A673 (cell line): Measurements from ENCODE around the gene HAP1. TPM values are rescaled to one million over a fixed set of nuclear protein-coding genes. Genes with fewer than 3 reads are reported as not detected.

Source experiments
- BruUV-seq: library from RNA; stranded (reverse); fragments of 400-500 nt; replicated peaks from 2 replicates; lab custom pipeline; 2021; lab: Mats Ljungman, UMichigan
- CTCF ChIA-PET: fragments of 300-600 bp; sonication (Branson Sonifier 250); formaldehyde crosslinking; loops from one replicate; lab custom pipeline; 2022; ENCODE audit warnings: antibody characterized with exemption; lab: Charles Lee
- POLR2A ChIA-PET: fragments of 300-600 bp; sonication (Branson Sonifier 250); formaldehyde crosslinking; loops from one replicate; lab custom pipeline; 2022; ENCODE audit warnings: antibody characterized with exemption; ENCODE audit not compliant: low non-redundant PET; lab: Charles Lee
- DNase-seq: peaks from one replicate; pipeline ENCODE4 v3.0.0-alpha.2; 2015; ENCODE audit warnings: low spot score
- H3K27ac ChIP-seq: fragments of 200-600 bp; sonication (generic); 2 replicates; pipeline ENCODE4 v1.5.1; 2016; ENCODE audit warnings: mixed run types, low read depth, mild to moderate bottlenecking, mixed read lengths, antibody characterized with exemption, low read length; ENCODE audit not compliant: poor library complexity, severe bottlenecking
- H3K27me3 ChIP-seq: fragments of 200-600 bp; sonication (generic); replicated peaks from 2 replicates; pipeline ENCODE4 v1.6.1; 2017; ENCODE audit warnings: mixed run types, low read depth, mild to moderate bottlenecking, mixed read lengths, antibody characterized with exemption, low read length; ENCODE audit not compliant: insufficient read depth, poor library complexity
- H3K36me3 ChIP-seq: fragments of 200-600 bp; sonication (generic); 2 replicates; pipeline ENCODE4 v1.6.1; 2016; ENCODE audit warnings: mixed run types, mild to moderate bottlenecking, mixed read lengths, antibody characterized with exemption, low read length; ENCODE audit not compliant: insufficient read depth, poor library complexity, severe bottlenecking
- H3K4me1 ChIP-seq: fragments of 200-600 bp; sonication (generic); 2 replicates; pipeline ENCODE4 v1.6.1; 2017; ENCODE audit warnings: mixed run types, mild to moderate bottlenecking, mixed read lengths, antibody characterized with exemption, low read length; ENCODE audit not compliant: insufficient read depth, poor library complexity, severe bottlenecking
- H3K4me3 ChIP-seq: fragments of 200-600 bp; sonication (generic); 2 replicates; pipeline ENCODE4 v1.5.1; 2016; ENCODE audit warnings: low read depth, mixed run types, mild to moderate bottlenecking, mixed read lengths, low read length; ENCODE audit not compliant: poor library complexity, severe bottlenecking
- H3K9me3 ChIP-seq: fragments of 200-600 bp; sonication (generic); 2 replicates; pipeline ENCODE4 v1.6.1; 2016; ENCODE audit warnings: mixed run types, low read depth, mild to moderate bottlenecking, mixed read lengths, antibody characterized with exemption, low read length; ENCODE audit not compliant: poor library complexity, severe bottlenecking
- EZH2 ChIP-seq: fragments of 200-600 bp; sonication (generic); IDR thresholded peaks from 2 replicates; pipeline ENCODE4 v1.6.1; 2017; ENCODE audit warnings: borderline replicate concordance, low read depth, mild to moderate bottlenecking, mixed read lengths, antibody characterized with exemption, low read length; ENCODE audit not compliant: poor library complexity, severe bottlenecking
- intact Hi-C: fragments of 100-400 bp; cut with micrococcal nuclease; formaldehyde crosslinking; loops from one replicate; pipeline ENCODE4 v1.10.0; 2022; ENCODE audit not compliant: unreplicated experiment
- total RNA-seq: library from RNA; stranded (reverse); gene quantifications from 2 replicates; pipeline ENCODE4 v1.2.3, GENCODE V29; 2021
- TF ChIP-seq, protein P1 (sequence below): fragments of 300-800, 200-600 bp; sonication (generic); conservative IDR thresholded peaks from 2 replicates; pipeline ENCODE4 v1.5.1; 2017; ENCODE audit warnings: low read depth, mild to moderate bottlenecking, antibody characterized with exemption, low read length, moderate library complexity, mixed read lengths

The HAP1 gene
- total RNA-seq, 1 experiment from 2014 or later = 1.4 TPM

DNA sequence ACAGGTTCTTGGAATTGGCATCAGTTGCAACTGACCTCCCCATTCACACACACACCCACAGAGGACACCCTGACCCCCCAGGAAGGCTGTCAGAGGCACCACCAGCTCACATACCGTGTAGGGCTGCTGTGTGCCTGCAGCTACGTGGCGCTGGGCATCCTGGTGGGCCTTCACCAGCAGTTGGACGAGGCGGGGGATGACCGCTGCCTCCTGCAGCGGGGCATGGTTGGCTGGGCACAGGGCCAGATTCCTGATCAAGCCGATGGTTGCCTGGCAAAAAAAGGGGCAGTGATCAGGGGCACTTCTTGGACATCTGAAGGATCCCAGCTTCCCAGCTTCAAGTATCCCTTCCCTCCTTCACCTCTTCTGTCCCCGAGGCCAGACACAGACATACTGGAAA lies 24.2 kb upstream of the HAP1 start:
- Histone ChIP-seq H3K27ac (no peak overlapping the region), H3K27me3 (no peaks in the 10 kb centered on the region), H3K4me3 (no peak overlapping the region), H3K9me3 (no peaks in the 10 kb centered on the region), H3K4me1 (no peaks in the 10 kb centered on the region), H3K36me3 (peaks cover 6% of the 10 kb centered on the region)
- intact Hi-C loops = no loop called here
- POLR2A ChIA-PET = no interaction called here
- no peak for DNase-seq
- CTCF ChIA-PET = no interaction called here
- no TSS peak for BruUV-seq
- TF ChIP-seq, protein P1, sequence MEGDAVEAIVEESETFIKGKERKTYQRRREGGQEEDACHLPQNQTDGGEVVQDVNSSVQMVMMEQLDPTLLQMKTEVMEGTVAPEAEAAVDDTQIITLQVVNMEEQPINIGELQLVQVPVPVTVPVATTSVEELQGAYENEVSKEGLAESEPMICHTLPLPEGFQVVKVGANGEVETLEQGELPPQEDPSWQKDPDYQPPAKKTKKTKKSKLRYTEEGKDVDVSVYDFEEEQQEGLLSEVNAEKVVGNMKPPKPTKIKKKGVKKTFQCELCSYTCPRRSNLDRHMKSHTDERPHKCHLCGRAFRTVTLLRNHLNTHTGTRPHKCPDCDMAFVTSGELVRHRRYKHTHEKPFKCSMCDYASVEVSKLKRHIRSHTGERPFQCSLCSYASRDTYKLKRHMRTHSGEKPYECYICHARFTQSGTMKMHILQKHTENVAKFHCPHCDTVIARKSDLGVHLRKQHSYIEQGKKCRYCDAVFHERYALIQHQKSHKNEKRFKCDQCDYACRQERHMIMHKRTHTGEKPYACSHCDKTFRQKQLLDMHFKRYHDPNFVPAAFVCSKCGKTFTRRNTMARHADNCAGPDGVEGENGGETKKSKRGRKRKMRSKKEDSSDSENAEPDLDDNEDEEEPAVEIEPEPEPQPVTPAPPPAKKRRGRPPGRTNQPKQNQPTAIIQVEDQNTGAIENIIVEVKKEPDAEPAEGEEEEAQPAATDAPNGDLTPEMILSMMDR = no peak
- TF ChIP-seq EZH2 = no peak

DNA sequence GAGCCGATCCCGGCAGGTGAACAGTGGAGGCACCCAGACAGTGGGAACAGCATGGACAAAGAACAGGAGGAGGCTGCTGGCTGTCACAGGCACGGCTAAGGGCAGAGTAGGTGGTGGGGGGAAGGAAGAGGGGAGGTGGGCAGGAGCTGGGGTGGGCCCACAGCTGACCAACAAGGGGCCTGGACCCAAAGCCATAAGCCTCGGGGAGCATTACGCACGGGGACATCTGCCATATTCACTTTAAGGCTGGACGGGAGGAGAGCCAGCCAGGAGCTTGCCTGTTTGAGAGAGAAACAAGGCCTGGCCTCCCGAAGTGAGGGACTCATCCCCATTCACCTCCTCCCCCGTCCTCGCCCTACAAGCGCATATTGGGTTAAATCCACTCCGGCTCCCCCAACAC lies 19.6 kb upstream of the HAP1 start:
- BruUV-seq = no TSS peak
- Histone ChIP-seq H3K27me3 (no peaks in the 10 kb centered on the region), H3K27ac (no peak overlapping the region), H3K4me1 (no peaks in the 10 kb centered on the region), H3K9me3 (no peaks in the 10 kb centered on the region), H3K4me3 (no peak overlapping the region), H3K36me3 (peaks cover 3% of the 10 kb centered on the region)
- intact Hi-C loops = no loop called here
- no peak for DNase-seq
- POLR2A ChIA-PET = no interaction called here
- no peak for TF ChIP-seq EZH2
- TF ChIP-seq, protein P1 = no peak
- CTCF ChIA-PET = no interaction called here

DNA sequence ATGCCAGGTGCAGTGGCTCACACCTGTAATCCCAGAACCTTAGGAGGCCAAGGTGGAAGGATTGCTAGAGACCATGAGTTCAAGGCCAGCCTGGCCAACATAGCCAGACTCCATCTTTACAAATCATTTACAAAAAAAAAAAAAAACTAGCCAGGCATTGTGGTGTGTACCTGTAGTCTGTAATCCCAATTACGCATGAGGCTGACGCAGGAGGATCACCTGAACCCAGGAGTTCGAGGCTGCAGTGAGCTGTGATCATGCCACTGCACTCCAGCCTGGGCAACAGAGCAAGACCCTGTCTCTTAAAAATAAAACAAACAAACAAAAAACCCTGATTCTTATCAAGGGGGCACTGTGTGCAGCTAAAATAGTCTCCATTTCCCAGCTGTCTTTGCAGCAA lies 16.8 kb upstream of the HAP1 start:
- Histone ChIP-seq H3K27ac (no peak overlapping the region), H3K36me3 (no peaks in the 10 kb centered on the region), H3K27me3 (no peaks in the 10 kb centered on the region), H3K4me3 (no peak overlapping the region), H3K9me3 (no peaks in the 10 kb centered on the region), H3K4me1 (no peaks in the 10 kb centered on the region)
- POLR2A ChIA-PET = no interaction called here
- no peak for TF ChIP-seq EZH2
- TF ChIP-seq, protein P1 = no peak
- CTCF ChIA-PET = no interaction called here
- no TSS peak for BruUV-seq
- intact Hi-C loops = no loop called here
- DNase-seq = no peak
